GM12878 (cell line): ENCODE data around the gene MCM5. TPM values are rescaled to one million over a fixed set of nuclear protein-coding genes. Genes with fewer than 3 reads are reported as not detected.

Source experiments
- ATAC-seq: fragments of 200-7000 bp; cut with Tn5 transposase; 3 replicates; pipeline ENCODE4 v1.9.1; 2020; ENCODE audit warnings: mild to moderate bottlenecking, moderate library complexity
- BruUV-seq: library from RNA; stranded (reverse); fragments of 400-500 nt; replicated peaks from 2 replicates; lab custom pipeline; 2021; lab: Mats Ljungman, UMichigan
- CTCF ChIA-PET: fragments of 300-600 bp; sonication (Branson Sonifier 250); formaldehyde crosslinking; extraction: SDS; loops from one replicate; lab custom pipeline; 2021; ENCODE audit warnings: inconsistent platforms; lab: Yijun Ruan, JAX
- POLR2A ChIA-PET: fragments of 350-600 bp; formaldehyde crosslinking; extraction: SDS; loops from one replicate; lab custom pipeline; 2021; ENCODE audit warnings: inconsistent platforms; lab: Charles Lee
- RAD21 ChIA-PET: fragments of 300-600 bp; sonication (Branson Sonifier 250); formaldehyde crosslinking; loops from one replicate; lab custom pipeline; 2023; ENCODE audit warnings: antibody characterized with exemption; ENCODE audit not compliant: unreplicated experiment; lab: Charles Lee
- SMC1A ChIA-PET: fragments of 300-600 bp; sonication (Branson Sonifier 250); formaldehyde crosslinking; loops from one replicate; lab custom pipeline; 2023; ENCODE audit not compliant: unreplicated experiment, uncharacterized antibody; lab: Charles Lee
- DNase-seq: peaks from one replicate; pipeline ENCODE4 v3.0.0-alpha.2; 2011; ENCODE audit warnings: low read depth, low spot score
- FAIRE-seq: peaks from 3 replicates; lab custom pipeline; 2011; peaks lifted over from hg19 to GRCh38; lab: Jason Lieb, UNC
- H2AFZ ChIP-seq: 2 replicates; pipeline ENCODE4 v1.6.0; 2011; ENCODE audit warnings: low read depth, low read length, control low read depth; ENCODE audit not compliant: control insufficient read depth
- H3K27ac ChIP-seq: 2 replicates; pipeline ENCODE4 v1.5.1; 2011; ENCODE audit warnings: control low read depth; ENCODE audit not compliant: control insufficient read depth, insufficient read depth
- H3K27me3 ChIP-seq, 2 experiments: replicated peaks in 1 of 2; 2 replicates each; pipeline versions ENCODE4 v1.6.0 to v1.6.1; 2011; ENCODE audit warnings: low read length in 1 of 2; ENCODE audit not compliant: control insufficient read depth in 2 of 2, insufficient read depth in 2 of 2
- H3K36me3 ChIP-seq, 2 experiments: 2 replicates each; pipeline ENCODE4 v1.5.1; 2011; ENCODE audit warnings: low read length in 1 of 2; ENCODE audit not compliant: control insufficient read depth in 2 of 2, insufficient read depth in 2 of 2
- H3K4me1 ChIP-seq: 2 replicates; pipeline ENCODE4 v1.6.1; 2011; ENCODE audit warnings: mild to moderate bottlenecking, low read length, moderate library complexity, mixed read lengths; ENCODE audit not compliant: control insufficient read depth, insufficient read depth
- H3K4me2 ChIP-seq: 2 replicates; pipeline ENCODE4 v1.6.0; 2011; ENCODE audit warnings: control low read depth; ENCODE audit not compliant: control insufficient read depth, insufficient read depth
- H3K4me3 ChIP-seq: fragments of 200-600 bp; sonication (generic); 2 replicates; pipeline ENCODE4 v1.5.1; 2016
- H3K79me2 ChIP-seq: 2 replicates; pipeline ENCODE4 v1.6.0; 2011; ENCODE audit warnings: low read length; ENCODE audit not compliant: control insufficient read depth, insufficient read depth
- H3K9ac ChIP-seq: 2 replicates; pipeline ENCODE4 v1.8.0; 2011; ENCODE audit warnings: low read length, control low read depth, mixed read lengths; ENCODE audit not compliant: control insufficient read depth, insufficient read depth
- H3K9me3 ChIP-seq: replicated peaks from 3 replicates; pipeline ENCODE4 v1.5.1; 2011; ENCODE audit warnings: mild to moderate bottlenecking, low read length; ENCODE audit not compliant: control insufficient read depth, insufficient read depth
- H4K20me1 ChIP-seq: 2 replicates; pipeline ENCODE4 v1.6.0; 2011; ENCODE audit not compliant: control insufficient read depth, insufficient read depth
- BCLAF1 ChIP-seq: fragments of 450-650 bp; IDR thresholded peaks from 2 replicates; pipeline ENCODE4 v1.6.1; 2017; ENCODE audit warnings: antibody characterized with exemption, mild to moderate bottlenecking, moderate library complexity
- E2F4 ChIP-seq: IDR thresholded peaks from 2 replicates; pipeline ENCODE4 v1.6.1; 2012; ENCODE audit warnings: low read depth, low read length, improper control_type of control experiment
- ELK1 ChIP-seq: IDR thresholded peaks from 2 replicates; pipeline ENCODE4 v1.6.1; 2012; ENCODE audit warnings: low read depth, low read length, improper control_type of control experiment
- HDGF ChIP-seq: fragments of 450-650 bp; IDR thresholded peaks from 2 replicates; pipeline ENCODE4 v1.6.1; 2016; ENCODE audit warnings: antibody characterized with exemption
- RFX5 ChIP-seq: IDR thresholded peaks from 2 replicates; pipeline ENCODE4 v1.6.1; 2011; ENCODE audit warnings: low read depth, low read length, improper control_type of control experiment
- ZBED1 ChIP-seq: IDR thresholded peaks from 2 replicates; pipeline ENCODE4 v1.6.1; 2016; ENCODE audit warnings: borderline replicate concordance
- WGBS: methylation state at CpG from one replicate; pipeline ENCODE4 v1.1.6; 2016; ENCODE audit warnings: low lambda C conversion rate; ENCODE audit not compliant: insufficient replicate concordance, insufficient coverage; ENCODE audit errors: missing lambda C conversion rate; 5-methylcytosine and 5-hydroxymethylcytosine counted together
- in situ Hi-C: fragments of 300-500 bp; cut with MboI; formaldehyde crosslinking; loops from 9 replicates; pipeline ENCODE4 v1.14.3; 2018; ENCODE audit warnings: mixed read lengths
- intact Hi-C: fragments of 100-400 bp; cut with micrococcal nuclease; formaldehyde crosslinking; loops from one replicate; pipeline ENCODE4 v1.14.2; 2022; ENCODE audit not compliant: unreplicated experiment
- polyA plus RNA-seq, 11 experiments: library from polyadenylated mRNA; depleted of rRNA in 4 of 11; unstranded in 6 of 11; stranded (reverse) in 5 of 11; fragments of >200 nt; fragmentation: Nextera tagmentation in 4 of 11; fragmentation: Illumina TruSeq in 1 of 11; extraction: Ambion mirVana in 4 of 11; extraction: Trizol in 1 of 11; gene quantifications; 1 replicate in 1 of 11; 2 replicates in 10 of 11; pipeline versions ENCODE4 v1.2.1 to v1.2.3, GENCODE V29; 2011 to 2016; ENCODE audit warnings: inconsistent platforms in 2 of 11, missing spikeins in 2 of 11, low read depth in 1 of 11
- total RNA-seq, 4 experiments: library from RNA; depleted of rRNA in 3 of 4; stranded (reverse); fragments of >200 nt in 3 of 4; fragmentation: Illumina TruSeq in 1 of 4; extraction: Trizol in 1 of 4; gene quantifications; 2 replicates each; pipeline versions ENCODE4 v1.2.1 to v1.2.3, GENCODE V29; 2013 to 2021
- TF ChIP-seq, protein P1 (sequence below): IDR thresholded peaks from 2 replicates; pipeline ENCODE4 v1.6.1; 2012; ENCODE audit warnings: improper control_type of control experiment, low read depth, low read length; ENCODE audit not compliant: insufficient replicate concordance

The MCM5 gene
- total and polyA plus RNA-seq, 10 of the 15 experiments (the other 5 are each of a cell fraction or from before 2014, with no cell fraction given), result 14.1 to 360 (median 164) TPM

DNA sequence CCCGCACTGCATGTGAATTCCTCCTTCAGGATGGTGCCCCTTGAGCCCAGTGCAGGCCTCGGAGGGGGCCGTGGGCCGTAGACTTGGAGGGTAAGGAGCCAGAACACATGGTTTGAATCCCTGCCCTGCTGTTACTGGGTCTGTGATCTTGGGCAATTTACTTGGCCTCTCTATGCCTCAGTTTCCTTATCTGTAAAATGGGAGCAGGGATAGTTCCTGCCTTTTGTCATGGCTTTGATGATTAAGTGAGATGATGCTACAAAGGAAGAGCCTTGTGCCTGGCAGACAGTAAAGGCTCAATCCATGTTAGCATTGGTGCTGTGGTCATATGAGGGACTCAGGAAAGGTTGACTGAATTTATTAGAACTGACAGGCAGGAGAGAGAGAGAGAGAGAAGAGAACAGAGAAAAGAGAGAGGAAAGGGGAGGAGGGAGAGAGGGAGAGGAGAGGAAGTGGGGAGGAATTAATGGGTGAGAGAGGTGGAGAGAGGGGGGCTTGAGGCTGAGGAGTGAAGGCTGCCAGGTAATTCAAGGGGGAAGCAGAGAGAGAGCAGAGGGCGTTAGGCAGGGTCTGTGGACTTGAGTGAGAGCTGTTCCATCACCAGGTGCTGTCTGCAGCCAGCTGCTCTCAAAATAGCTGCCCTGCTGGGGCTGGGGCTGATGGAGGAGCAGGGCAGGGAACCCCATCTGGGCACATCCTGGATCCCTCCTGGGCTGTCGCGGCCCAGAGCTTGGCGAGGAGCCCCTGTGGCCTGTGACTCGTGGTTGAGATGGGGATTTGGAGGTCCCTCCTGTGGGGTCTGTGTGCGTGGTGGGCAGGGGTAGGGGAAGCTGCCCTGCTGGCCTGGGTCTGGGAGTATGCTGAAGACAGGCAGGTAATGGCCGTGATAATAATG, 44.1 kb downstream of the MCM5 start:
- H3K79me2 ChIP-seq, result no peaks in the 10 kb centered on the region
- no peak for ATAC-seq
- no peak for DNase-seq
- no peak overlapping the region for H3K27ac ChIP-seq
- FAIRE-seq, result no peak
- ChIA-PET CTCF (no interaction called here), SMC1A (no interaction called here), POLR2A (no interaction called here), RAD21 (no interaction called here)
- no peak overlapping the region for H3K4me3 ChIP-seq
- peaks cover 0 to 2% of the 10 kb centered on the region in 2 experiments; a peak in 3 of 4 replicates for H3K36me3 ChIP-seq
- in situ Hi-C loops, result no loop called here
- no peaks in the 10 kb centered on the region for H3K9me3 ChIP-seq
- no peak overlapping the region for H3K9ac ChIP-seq
- WGBS, result 76% methylated on average over 11 of the region's 11 CpGs
- peaks cover 5% of the 10 kb centered on the region for H3K4me1 ChIP-seq
- no TSS peak for BruUV-seq
- H4K20me1 ChIP-seq, result no peaks in the 10 kb centered on the region
- no peak overlapping the region for H3K4me2 ChIP-seq
- intact Hi-C loops, result no loop called here
- no peak overlapping the region for H2AFZ ChIP-seq
- H3K27me3 ChIP-seq, result no peaks in the 10 kb centered on the region
- no peak for TF ChIP-seq HDGF
- no peak for TF ChIP-seq E2F4
- TF ChIP-seq, protein P1, sequence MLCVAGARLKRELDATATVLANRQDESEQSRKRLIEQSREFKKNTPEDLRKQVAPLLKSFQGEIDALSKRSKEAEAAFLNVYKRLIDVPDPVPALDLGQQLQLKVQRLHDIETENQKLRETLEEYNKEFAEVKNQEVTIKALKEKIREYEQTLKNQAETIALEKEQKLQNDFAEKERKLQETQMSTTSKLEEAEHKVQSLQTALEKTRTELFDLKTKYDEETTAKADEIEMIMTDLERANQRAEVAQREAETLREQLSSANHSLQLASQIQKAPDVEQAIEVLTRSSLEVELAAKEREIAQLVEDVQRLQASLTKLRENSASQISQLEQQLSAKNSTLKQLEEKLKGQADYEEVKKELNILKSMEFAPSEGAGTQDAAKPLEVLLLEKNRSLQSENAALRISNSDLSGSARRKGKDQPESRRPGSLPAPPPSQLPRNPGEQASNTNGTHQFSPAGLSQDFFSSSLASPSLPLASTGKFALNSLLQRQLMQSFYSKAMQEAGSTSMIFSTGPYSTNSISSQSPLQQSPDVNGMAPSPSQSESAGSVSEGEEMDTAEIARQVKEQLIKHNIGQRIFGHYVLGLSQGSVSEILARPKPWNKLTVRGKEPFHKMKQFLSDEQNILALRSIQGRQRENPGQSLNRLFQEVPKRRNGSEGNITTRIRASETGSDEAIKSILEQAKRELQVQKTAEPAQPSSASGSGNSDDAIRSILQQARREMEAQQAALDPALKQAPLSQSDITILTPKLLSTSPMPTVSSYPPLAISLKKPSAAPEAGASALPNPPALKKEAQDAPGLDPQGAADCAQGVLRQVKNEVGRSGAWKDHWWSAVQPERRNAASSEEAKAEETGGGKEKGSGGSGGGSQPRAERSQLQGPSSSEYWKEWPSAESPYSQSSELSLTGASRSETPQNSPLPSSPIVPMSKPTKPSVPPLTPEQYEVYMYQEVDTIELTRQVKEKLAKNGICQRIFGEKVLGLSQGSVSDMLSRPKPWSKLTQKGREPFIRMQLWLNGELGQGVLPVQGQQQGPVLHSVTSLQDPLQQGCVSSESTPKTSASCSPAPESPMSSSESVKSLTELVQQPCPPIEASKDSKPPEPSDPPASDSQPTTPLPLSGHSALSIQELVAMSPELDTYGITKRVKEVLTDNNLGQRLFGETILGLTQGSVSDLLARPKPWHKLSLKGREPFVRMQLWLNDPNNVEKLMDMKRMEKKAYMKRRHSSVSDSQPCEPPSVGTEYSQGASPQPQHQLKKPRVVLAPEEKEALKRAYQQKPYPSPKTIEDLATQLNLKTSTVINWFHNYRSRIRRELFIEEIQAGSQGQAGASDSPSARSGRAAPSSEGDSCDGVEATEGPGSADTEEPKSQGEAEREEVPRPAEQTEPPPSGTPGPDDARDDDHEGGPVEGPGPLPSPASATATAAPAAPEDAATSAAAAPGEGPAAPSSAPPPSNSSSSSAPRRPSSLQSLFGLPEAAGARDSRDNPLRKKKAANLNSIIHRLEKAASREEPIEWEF, result no peak
- TF ChIP-seq ELK1, result no peak
- no peak for TF ChIP-seq RFX5
- no peak for TF ChIP-seq BCLAF1
- TF ChIP-seq ZBED1, result no peak
